GM12874 (cell line): ENCODE measurements around the gene NBPF9.
"Not testable (repeated sequence)": the region's sequence is repeated elsewhere in the genome, so short reads cannot be mapped to it uniquely, and the experiment has no call there.

ENCODE experiments used
- CTCF ChIP-seq: IDR thresholded peaks from 2 replicates; pipeline ENCODE4 v1.5.1; 2011; ENCODE audit warnings: low read depth, mild to moderate bottlenecking, control low read depth, low read length, moderate library complexity; ENCODE audit not compliant: insufficient read depth

NBPF9 gene

GRCh38 chr1:149103109-149104081, at the start of gene NBPF9:
Gene NBPF9 (minus strand): TSS chr1:149103551. CDS start chr1:149082139, 21,412 bp downstream.
- not testable (repeated sequence) for TF ChIP-seq CTCF
